ENCODE measurements around the gene ITLN2. TPM values are rescaled to one million over a fixed set of nuclear protein-coding genes. Genes with fewer than 3 reads are reported as not detected.

ITLN2 gene
- total and polyA plus RNA-seq, 9 of the 15 experiments (the other 6 are each of a cell fraction or from before 2014, with no cell fraction given) = not detected

DNA sequence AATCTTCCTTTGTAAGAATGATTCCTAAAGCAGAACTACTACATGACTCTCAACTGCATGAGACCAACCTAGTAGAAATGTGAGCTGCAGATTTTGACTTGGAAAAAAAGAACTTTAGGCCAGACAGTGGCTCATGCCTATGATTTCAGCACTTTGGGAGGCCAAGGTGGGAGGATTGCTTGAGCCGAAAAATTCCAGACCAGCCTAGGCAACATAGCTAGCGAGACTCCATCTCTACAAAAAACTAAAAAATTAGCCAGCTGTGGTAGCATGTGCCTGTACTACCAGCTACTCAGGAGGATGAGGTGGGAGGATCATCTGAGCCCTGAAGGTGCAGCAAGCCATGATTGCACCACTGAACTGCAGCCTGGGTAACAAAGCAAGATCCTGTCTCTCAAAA lies 24.7 kb upstream of the ITLN2 start:
- H3K9me3 ChIP-seq (replicated peaks; ENCODE audit: control insufficient read depth, insufficient read depth, low read depth, low read length) = no peaks in the 10 kb centered on the region
- H3K79me2 ChIP-seq (ENCODE audit: control insufficient read depth, insufficient read depth, low read length) = no peaks in the 10 kb centered on the region
- DNase-seq (ENCODE audit: extremely low read depth in 1 of 4, low spot score in 3 of 4) (no peak), FAIRE-seq (no peak), ATAC-seq (no peak)
- H4K20me1 ChIP-seq (replicated peaks; ENCODE audit: control insufficient read depth, insufficient read depth, low read length) = no peaks in the 10 kb centered on the region
- peaks cover 14 to 32% of the 10 kb centered on the region in 2 experiments; a peak in 4 of 5 replicates for H3K27me3 ChIP-seq (ENCODE audit: control insufficient read depth in 2 of 2, insufficient read depth in 2 of 2, low read length in 2 of 2)
- in situ Hi-C loops (cut with MboI) (no loop called here), intact Hi-C loops (cut with micrococcal nuclease) (no loop called here)
- WGBS (ENCODE audit: insufficient coverage, low coverage, missing lambda C conversion rate) = 33% methylated on average over 2 of the region's 2 CpGs
- H3K36me3 ChIP-seq (ENCODE audit: control insufficient read depth, insufficient read depth, low read length) = no peaks in the 10 kb centered on the region
- BruUV-seq (replicated peaks) = no TSS peak
- TF ChIP-seq ZFP36 (IDR thresholded peaks at IDR 0.05; ENCODE audit: low read depth, low read length, partially characterized antibody) = no peak
- TF ChIP-seq RBM14 (IDR thresholded peaks at IDR 0.05; ENCODE audit: borderline replicate concordance, insufficient read depth, low read depth, low read length) = no peak
- TF ChIP-seq ZNF584 (CRISPR knock-in tag; IDR thresholded peaks at IDR 0.05; ENCODE audit: low read depth) = no peak
- no peak for TF ChIP-seq PTTG1 (tag; IDR thresholded peaks at IDR 0.05; ENCODE audit: low read depth)
- TF ChIP-seq, protein P1, sequence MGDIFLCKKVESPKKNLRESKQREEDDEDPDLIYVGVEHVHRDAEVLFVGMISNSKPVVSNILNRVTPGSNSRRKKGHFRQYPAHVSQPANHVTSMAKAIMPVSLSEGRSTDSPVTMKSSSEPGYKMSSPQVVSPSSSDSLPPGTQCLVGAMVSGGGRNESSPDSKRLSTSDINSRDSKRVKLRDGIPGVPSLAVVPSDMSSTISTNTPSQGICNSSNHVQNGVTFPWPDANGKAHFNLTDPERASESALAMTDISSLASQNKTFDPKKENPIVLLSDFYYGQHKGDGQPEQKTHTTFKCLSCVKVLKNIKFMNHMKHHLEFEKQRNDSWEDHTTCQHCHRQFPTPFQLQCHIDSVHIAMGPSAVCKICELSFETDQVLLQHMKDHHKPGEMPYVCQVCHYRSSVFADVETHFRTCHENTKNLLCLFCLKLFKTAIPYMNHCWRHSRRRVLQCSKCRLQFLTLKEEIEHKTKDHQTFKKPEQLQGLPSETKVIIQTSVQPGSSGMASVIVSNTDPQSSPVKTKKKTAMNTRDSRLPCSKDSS (IDR thresholded peaks at IDR 0.05; ENCODE audit: low read depth, partially characterized antibody) = no peak
- TF ChIP-seq CTBP1 (IDR thresholded peaks at IDR 0.05; ENCODE audit: borderline replicate concordance) = no peak
- TF ChIP-seq HMG20B (CRISPR knock-in tag; IDR thresholded peaks at IDR 0.05) = no peak
- no peak for TF ChIP-seq CAMTA2 (CRISPR knock-in tag; conservative IDR thresholded peaks at IDR 0.05)
- no peak for TF ChIP-seq TARDBP (IDR thresholded peaks at IDR 0.05)
- no peak for TF ChIP-seq ZNF197 (CRISPR knock-in tag; IDR thresholded peaks at IDR 0.05; ENCODE audit: low read depth)
- no peak for TF ChIP-seq NFIC (IDR thresholded peaks at IDR 0.05)
- no peak for TF ChIP-seq XRCC5 (IDR thresholded peaks at IDR 0.05; ENCODE audit: low read depth, low read length)
- no peak overlapping the region for H3K4me3 ChIP-seq
- peaks cover 0 to 6% of the 10 kb centered on the region in 2 experiments; a peak in 2 of 5 replicates for H3K4me1 ChIP-seq (replicated peaks in 1 of 2; ENCODE audit: control insufficient read depth in 2 of 2, insufficient read depth in 2 of 2, low read length in 2 of 2)
- ChIA-PET CTCF (ENCODE audit: low intra/inter-chr PET ratio) (no interaction called here), POLR2A (interaction anchor here (0.7 to 1.7 kb wide), 3 partner anchors 9 to 39 kb away, joined by 3 to 4 read pairs (median 4); no protein-coding TSS in a partner anchor)
- no peak overlapping the region for H2AFZ ChIP-seq (ENCODE audit: low read depth, low read length)
- no peak overlapping the region for H3K9ac ChIP-seq (ENCODE audit: insufficient read depth in 1 of 2, low read depth in 2 of 2, low read length in 2 of 2)
- no peak overlapping the region for H3K4me2 ChIP-seq (ENCODE audit: insufficient read depth, low read length)
- no peaks in the 10 kb centered on the region for H3K9me1 ChIP-seq (ENCODE audit: control insufficient read depth, insufficient read depth, low read length)
- H3K27ac ChIP-seq (ENCODE audit: extremely low read depth, low read depth, low read length) = no peak overlapping the region
